B cell (primary cell): ENCODE measurements around the gene MAP2K6. TPM values are rescaled to one million over a fixed set of nuclear protein-coding genes. Genes with fewer than 3 reads are reported as not detected.

ENCODE experiments used
- ATAC-seq: fragments of 200-7000 bp; cut with Tn5 transposase; one replicate; pipeline ENCODE4 v1.10.0; 2021; ENCODE audit warnings: low read depth, mild to moderate bottlenecking, moderate number of reproducible peaks, moderate library complexity
- CTCF ChIA-PET: fragments of 350-600 bp; sonication (Branson Sonifier 250); formaldehyde crosslinking; loops from one replicate; lab custom pipeline; 2021; ENCODE audit warnings: antibody characterized with exemption, inconsistent platforms; lab: Charles Lee
- POLR2A ChIA-PET: fragments of 350-600 bp; sonication (Branson Sonifier 250); formaldehyde crosslinking; loops from one replicate; lab custom pipeline; 2021; ENCODE audit warnings: antibody characterized with exemption; lab: Charles Lee
- DNase-seq: peaks from one replicate; pipeline ENCODE4 v3.0.0; 2013
- H2AFZ ChIP-seq: 2 replicates; pipeline ENCODE4 v1.6.1; 2012; ENCODE audit warnings: mild to moderate bottlenecking, low read depth, low read length; ENCODE audit not compliant: insufficient read depth, poor library complexity, severe bottlenecking
- H3K27ac ChIP-seq, 2 donors: 1 replicate in 1 of 2; 2 replicates in 1 of 2; pipeline ENCODE4 v1.5.1; 2012 to 2013; ENCODE audit warnings: low read length in 2 of 2, mild to moderate bottlenecking in 2 of 2, moderate library complexity in 1 of 2
- H3K27me3 ChIP-seq, 4 experiments: fragments of 200-600 bp in 1 of 4; sonication (generic) in 1 of 4; replicated peaks in 1 of 4; 1 replicate in 2 of 4; 2 replicates in 2 of 4; pipeline versions ENCODE4 v1.6.1 to v1.7.0; 2013 to 2016; ENCODE audit warnings: low read length in 3 of 4, mild to moderate bottlenecking in 2 of 4, mixed read lengths in 1 of 4, moderate library complexity in 1 of 4; ENCODE audit not compliant: insufficient read depth in 4 of 4, control insufficient read depth in 3 of 4; ENCODE audit errors: control extremely low read depth in 1 of 4
- H3K36me3 ChIP-seq, 2 experiments: replicated peaks in 1 of 2; 1 replicate in 1 of 2; 2 replicates in 1 of 2; pipeline versions ENCODE4 v1.6.1 to v1.7.1; 2013; ENCODE audit warnings: low read length in 1 of 2; ENCODE audit not compliant: insufficient read depth in 2 of 2, control insufficient read depth in 1 of 2; ENCODE audit errors: control extremely low read depth in 1 of 2, extremely low read depth in 1 of 2
- H3K4me1 ChIP-seq, 2 donors: fragments of 200-600 bp in 1 of 2; sonication (generic) in 1 of 2; 1 replicate in 1 of 2; 2 replicates in 1 of 2; pipeline versions ENCODE4 v1.5.1 to v1.6.1; 2013 to 2017; ENCODE audit warnings: low read length in 2 of 2; ENCODE audit not compliant: control insufficient read depth in 2 of 2, insufficient read depth in 2 of 2
- H3K4me2 ChIP-seq: replicated peaks from 2 replicates; pipeline ENCODE3; 2012; ENCODE audit warnings: mild to moderate bottlenecking, low read depth, low read length; ENCODE audit not compliant: poor library complexity, severe bottlenecking
- H3K4me3 ChIP-seq, 5 experiments: fragments of 200-600 bp in 1 of 5; sonication (generic) in 1 of 5; 1 replicate in 3 of 5; 2 replicates in 2 of 5; pipeline versions ENCODE4 v1.5.1 to v1.7.0; 2011 to 2016; ENCODE audit warnings: low read length in 4 of 5, mild to moderate bottlenecking in 4 of 5, low read depth in 2 of 5, control low read depth in 1 of 5, moderate library complexity in 1 of 5; ENCODE audit not compliant: insufficient read depth in 1 of 5; ENCODE audit errors: control extremely low read depth in 1 of 5, extremely low read depth in 1 of 5
- H3K79me2 ChIP-seq: fragments of 200-600 bp; sonication (generic); one replicate; pipeline ENCODE4 v1.6.0; 2016; ENCODE audit warnings: low read length; ENCODE audit not compliant: control insufficient read depth, insufficient read depth
- H3K9ac ChIP-seq: fragments of 200-600 bp; sonication (generic); 2 replicates; pipeline ENCODE4 v1.6.1; 2017; ENCODE audit warnings: mild to moderate bottlenecking, low read length, moderate library complexity
- H3K9me3 ChIP-seq, 3 donors: one replicate each; pipeline versions ENCODE4 v1.6.1 to v1.7.1; 2013; ENCODE audit warnings: low read length in 2 of 3; ENCODE audit not compliant: control insufficient read depth in 2 of 3, insufficient read depth in 1 of 3; ENCODE audit errors: control extremely low read depth in 1 of 3
- H4K20me1 ChIP-seq: 2 replicates; pipeline ENCODE4 v1.6.0; 2012; ENCODE audit warnings: mild to moderate bottlenecking, low read length; ENCODE audit not compliant: insufficient read depth, control insufficient read depth, poor library complexity, severe bottlenecking
- H3K27ac Mint-ChIP-seq: one replicate; pipeline ENCODE4 v1.8.0; 2021; ENCODE audit warnings: mixed read lengths
- H3K27me3 Mint-ChIP-seq: one replicate; pipeline ENCODE4 v1.8.0; 2021; ENCODE audit warnings: mixed read lengths
- H3K4me1 Mint-ChIP-seq: one replicate; pipeline ENCODE4 v1.8.0; 2021; ENCODE audit warnings: mixed read lengths
- H3K4me3 Mint-ChIP-seq: one replicate; pipeline ENCODE4 v1.8.0; 2021; ENCODE audit warnings: mixed read lengths
- H3K9me3 Mint-ChIP-seq: one replicate; pipeline ENCODE4 v1.8.0; 2022; ENCODE audit warnings: mixed read lengths; ENCODE audit not compliant: insufficient read depth
- EZH2 ChIP-seq: IDR thresholded peaks from 2 replicates; pipeline ENCODE4 v1.6.1; 2012; ENCODE audit warnings: borderline replicate concordance, low read depth, mild to moderate bottlenecking, moderate library complexity, low read length; ENCODE audit not compliant: insufficient read depth, poor library complexity, severe bottlenecking
- WGBS: methylation state at CpG from one replicate; pipeline ENCODE4 v1.1.5; 2013; ENCODE audit warnings: missing lambda C conversion rate; ENCODE audit not compliant: insufficient coverage; 5-methylcytosine and 5-hydroxymethylcytosine counted together
- intact Hi-C: fragments of 100-400 bp; cut with micrococcal nuclease; formaldehyde crosslinking; loops from one replicate; pipeline ENCODE4 v1.10.0; 2022
- polyA plus RNA-seq: library from polyadenylated mRNA; depleted of rRNA; stranded (reverse); fragments of >200 nt; gene quantifications from 2 replicates; pipeline ENCODE4 v1.2.3, GENCODE V29; 2012
- total RNA-seq, 2 donors: library from RNA; stranded (reverse); fragments of 120-200 nt in 1 of 2; gene quantifications; 1 replicate in 1 of 2; 2 replicates in 1 of 2; pipeline versions ENCODE4 v1.2.3 to v1.2.4, GENCODE V29; 2013 to 2022
- TF ChIP-seq, protein P1 (sequence below): fragments of 200-600 bp; IDR thresholded peaks from one replicate; pipeline ENCODE4 v1.8.0; 2022; ENCODE audit warnings: antibody characterized with exemption, mild to moderate bottlenecking

MAP2K6 gene
- total and polyA plus RNA-seq, 2 donors (not counting 1 experiment from before 2014, with no cell fraction given), result 2.4 to 7.7 TPM

DNA sequence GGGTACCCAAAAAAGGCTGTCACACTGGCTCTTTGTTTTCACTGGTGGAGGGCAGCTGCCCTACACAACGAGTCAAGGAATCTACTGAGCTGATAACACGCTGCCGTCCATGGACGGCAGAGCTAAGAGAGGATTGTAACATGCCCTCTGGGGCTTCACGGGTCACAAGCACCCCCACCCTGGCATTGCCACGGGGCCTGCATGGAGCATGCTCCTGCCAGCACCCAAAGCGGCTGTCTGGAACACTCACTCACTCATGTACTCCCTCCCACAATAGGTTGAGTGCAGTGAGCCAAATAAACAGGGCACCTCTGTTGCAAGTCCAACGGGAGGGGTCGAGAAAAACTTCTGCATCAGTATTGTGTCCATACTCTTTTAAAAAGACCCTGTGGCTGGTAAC, 181.6 kb downstream of the MAP2K6 start:
- Histone ChIP-seq H3K4me3 (no peak overlapping the region), H3K27me3 (no peaks in the 10 kb centered on the region), H4K20me1 (no peaks in the 10 kb centered on the region), H3K27ac (no peak overlapping the region), H3K4me1 (no peaks in the 10 kb centered on the region), H3K4me2 (no peak overlapping the region), H3K9me3 (no peaks in the 10 kb centered on the region), H3K36me3 (no peaks in the 10 kb centered on the region), H3K79me2 (no peaks in the 10 kb centered on the region), H3K9ac (no peak overlapping the region), H2AFZ (no peak overlapping the region)
- H3K27ac Mint-ChIP-seq, result no peak overlapping the region
- H3K9me3 Mint-ChIP-seq, result no peaks in the 10 kb centered on the region
- intact Hi-C loops, result no loop called here
- H3K4me1 Mint-ChIP-seq, result no peaks in the 10 kb centered on the region
- H3K4me3 Mint-ChIP-seq, result no peak overlapping the region
- no peaks in the 10 kb centered on the region for H3K27me3 Mint-ChIP-seq
- 89% methylated on average over 9 of the region's 9 CpGs for WGBS
- POLR2A ChIA-PET, result no interaction called here
- ATAC-seq (no peak), DNase-seq (no peak)
- TF ChIP-seq, protein P1, sequence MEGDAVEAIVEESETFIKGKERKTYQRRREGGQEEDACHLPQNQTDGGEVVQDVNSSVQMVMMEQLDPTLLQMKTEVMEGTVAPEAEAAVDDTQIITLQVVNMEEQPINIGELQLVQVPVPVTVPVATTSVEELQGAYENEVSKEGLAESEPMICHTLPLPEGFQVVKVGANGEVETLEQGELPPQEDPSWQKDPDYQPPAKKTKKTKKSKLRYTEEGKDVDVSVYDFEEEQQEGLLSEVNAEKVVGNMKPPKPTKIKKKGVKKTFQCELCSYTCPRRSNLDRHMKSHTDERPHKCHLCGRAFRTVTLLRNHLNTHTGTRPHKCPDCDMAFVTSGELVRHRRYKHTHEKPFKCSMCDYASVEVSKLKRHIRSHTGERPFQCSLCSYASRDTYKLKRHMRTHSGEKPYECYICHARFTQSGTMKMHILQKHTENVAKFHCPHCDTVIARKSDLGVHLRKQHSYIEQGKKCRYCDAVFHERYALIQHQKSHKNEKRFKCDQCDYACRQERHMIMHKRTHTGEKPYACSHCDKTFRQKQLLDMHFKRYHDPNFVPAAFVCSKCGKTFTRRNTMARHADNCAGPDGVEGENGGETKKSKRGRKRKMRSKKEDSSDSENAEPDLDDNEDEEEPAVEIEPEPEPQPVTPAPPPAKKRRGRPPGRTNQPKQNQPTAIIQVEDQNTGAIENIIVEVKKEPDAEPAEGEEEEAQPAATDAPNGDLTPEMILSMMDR, result no peak
- TF ChIP-seq EZH2, result no peak
- CTCF ChIA-PET, result no interaction called here

DNA sequence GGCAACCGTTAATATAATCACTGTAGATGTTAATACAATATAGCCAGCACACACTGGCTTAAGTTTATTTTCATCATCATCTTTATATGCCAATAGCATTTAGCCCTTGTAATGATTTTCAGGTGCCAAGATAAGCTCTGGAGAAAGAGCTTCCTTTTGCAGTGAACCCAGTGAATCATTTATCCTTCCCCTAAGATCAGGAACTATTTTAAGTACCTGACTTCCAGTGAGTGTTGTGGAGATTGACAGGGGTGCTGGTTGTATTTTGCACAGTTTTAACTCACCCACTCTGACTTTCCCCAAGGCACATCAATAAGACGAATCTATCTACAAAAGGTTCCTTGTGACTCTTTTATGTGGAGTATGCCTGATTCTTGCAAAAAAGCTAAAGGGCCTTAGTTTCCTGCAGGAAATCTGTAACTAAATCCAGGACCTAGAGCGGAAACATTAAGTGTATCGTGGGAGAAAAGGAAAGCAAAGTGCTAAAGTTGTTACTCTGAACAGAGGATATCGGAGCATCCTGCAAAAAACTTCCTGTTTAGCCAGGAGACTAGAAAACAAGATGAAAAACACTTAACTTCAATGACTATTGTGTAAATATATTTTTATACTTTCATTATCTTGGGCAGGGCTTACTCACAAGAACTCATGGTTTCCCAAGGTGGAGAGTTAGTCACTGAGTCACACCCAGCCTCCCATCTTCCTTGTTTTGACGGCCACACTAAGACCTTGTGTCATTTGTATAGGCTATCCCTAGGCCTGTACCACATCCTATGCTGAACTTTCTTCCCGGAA, 183.6 kb downstream of the MAP2K6 start:
- Histone ChIP-seq H3K4me2 (no peak overlapping the region), H3K27me3 (no peaks in the 10 kb centered on the region), H2AFZ (no peak overlapping the region), H3K4me1 (no peaks in the 10 kb centered on the region), H3K36me3 (no peaks in the 10 kb centered on the region), H3K79me2 (no peaks in the 10 kb centered on the region), H3K27ac (no peak overlapping the region), H3K9ac (no peak overlapping the region), H3K4me3 (no peak overlapping the region), H4K20me1 (no peaks in the 10 kb centered on the region), H3K9me3 (no peaks in the 10 kb centered on the region)
- no peak for DNase-seq
- Mint-ChIP-seq H3K9me3 (no peaks in the 10 kb centered on the region), H3K27me3 (no peaks in the 10 kb centered on the region), H3K4me1 (peaks cover 4% of the 10 kb centered on the region), H3K4me3 (no peak overlapping the region), H3K27ac (no peak overlapping the region)
- TF ChIP-seq, protein P1, result no peak
- TF ChIP-seq EZH2, result no peak
- ChIA-PET CTCF (interaction anchor here (1.0 to 1.6 kb wide), 3 partner anchors 9 to 11 kb away, joined by 3 to 6 read pairs (median 6); no protein-coding TSS in a partner anchor), POLR2A (no interaction called here)
- intact Hi-C loops, result no loop called here
- no peak for ATAC-seq
- 93% methylated on average over 3 of the region's 7 CpGs for WGBS
